Spleen (tissue), 11 donors: ENCODE results near the gene IFI44L. TPM values are rescaled to one million over a fixed set of nuclear protein-coding genes. Genes with fewer than 3 reads are reported as not detected.

ENCODE experiments used
- DNase-seq: peaks from one replicate; pipeline ENCODE4 v3.0.0-alpha.2; 2020
- H3K27ac ChIP-seq, 8 donors: fragments of 200-600 bp; sonication (generic) in 7 of 8; 1 replicate in 4 of 8; 2 replicates in 4 of 8; pipeline versions ENCODE4 v1.5.0 to v1.8.0; 2016 to 2021; ENCODE audit warnings: inconsistent platforms in 4 of 8, mild to moderate bottlenecking in 4 of 8, moderate library complexity in 1 of 8
- H3K27me3 ChIP-seq, 7 donors: fragments of 200-600 bp; sonication (generic) in 6 of 7; replicated peaks in 1 of 7; 1 replicate in 4 of 7; 2 replicates in 3 of 7; pipeline versions ENCODE4 v1.5.0 to v1.8.0; 2016 to 2021; ENCODE audit warnings: inconsistent platforms in 3 of 7, mild to moderate bottlenecking in 1 of 7
- H3K36me3 ChIP-seq, 6 donors: fragments of 200-600 bp; sonication (generic) in 5 of 6; 1 replicate in 4 of 6; 2 replicates in 2 of 6; pipeline versions ENCODE4 v1.5.0 to v1.8.0; 2016 to 2021; ENCODE audit warnings: inconsistent platforms in 2 of 6
- H3K4me1 ChIP-seq, 6 donors: fragments of 200-600 bp; sonication (generic) in 5 of 6; 1 replicate in 3 of 6; 2 replicates in 3 of 6; pipeline versions ENCODE4 v1.5.0 to v1.8.0; 2016 to 2021; ENCODE audit warnings: inconsistent platforms in 3 of 6
- H3K4me3 ChIP-seq, 8 donors: fragments of 200-600 bp; sonication (generic) in 7 of 8; 1 replicate in 4 of 8; 2 replicates in 4 of 8; pipeline versions ENCODE4 v1.5.0 to v1.8.0; 2016 to 2021; ENCODE audit warnings: inconsistent platforms in 4 of 8, mild to moderate bottlenecking in 4 of 8, moderate library complexity in 2 of 8
- H3K9me3 ChIP-seq, 8 donors: fragments of 200-600 bp; sonication (generic) in 7 of 8; 1 replicate in 4 of 8; 2 replicates in 4 of 8; pipeline versions ENCODE4 v1.5.0 to v1.8.0; 2016 to 2021; ENCODE audit warnings: inconsistent platforms in 4 of 8
- CTCF ChIP-seq, 11 experiments: fragments of 200-600 bp in 7 of 11; fragments of 450-650 bp in 4 of 11; sonication (generic) in 4 of 11; IDR thresholded peaks in 8 of 11; conservative IDR thresholded peaks in 3 of 11; 1 replicate in 7 of 11; 2 replicates in 4 of 11; pipeline versions ENCODE4 v1.4.0 to v1.8.0; 2016 to 2021; ENCODE audit warnings: antibody characterized with exemption in 11 of 11, inconsistent platforms in 4 of 11, mild to moderate bottlenecking in 1 of 11
- POLR2A ChIP-seq, 3 donors: fragments of 450-650 bp; IDR thresholded peaks; one replicate each; pipeline ENCODE4 v1.5.1; 2017; ENCODE audit warnings: antibody characterized with exemption in 3 of 3, mild to moderate bottlenecking in 1 of 3
- POLR2AphosphoS5 ChIP-seq, 3 donors: sonication (generic); formaldehyde crosslinking; IDR thresholded peaks; one replicate each; pipeline ENCODE4 v1.5.1; 2017; ENCODE audit warnings: antibody characterized with exemption in 3 of 3
- WGBS, 5 donors: extraction: QIAGEN DNeasy Blood & Tissue Kit in 3 of 5; methylation state at CpG; one replicate each; pipeline versions ENCODE4 v1.1.5 to v1.1.7; 2013 to 2018; 5-methylcytosine and 5-hydroxymethylcytosine counted together
- intact Hi-C: fragments of 100-400 bp; cut with DNase I; formaldehyde crosslinking; loops from one replicate; pipeline ENCODE4 v1.15.0; 2023; ENCODE audit warnings: low total_unique reads
- polyA plus RNA-seq, 3 donors: library from polyadenylated mRNA; stranded (reverse); fragments of 200-250 nt; gene quantifications; one replicate each; pipeline ENCODE4 v1.2.1, GENCODE V29; 2013
- total RNA-seq, 7 donors: library from RNA; depleted of rRNA in 3 of 7; stranded (reverse); fragments of >200 nt in 3 of 7; fragmentation: NEBNext Ultra II Directional in 4 of 7; extraction: Animal tissue kit (Norgen Biotek cat#: 25700) in 4 of 7; gene quantifications; one replicate each; pipeline versions ENCODE4 v1.1.0 to v1.2.1, GENCODE V29; 2016 to 2021
- donor health status: healthy with polysubstance abuse.
- donor health status: DM: no; HTN: no; CAD: no; lungs with moderate emphysema.
- donor health status: DM: no; HTN: no; CAD: no.
- donor health status: Bipolar disorder and iron deficiency.
- donor health status: healthy.
- donor health status: DM: no; HTN: no; CAD: no.
- donor health status: DM: yes; HTN: yes; CAD: no.

IFI44L gene
- total and polyA plus RNA-seq, 10 donors: 10.3 to 60.3 (median 27.6) TPM

GRCh38 chr1:78601068-78601467, 19.2 kb upstream of the IFI44L start:
- 20 to 38% (median 30%) methylated on average over 1 of the region's 1 CpG for WGBS, 5 donors
- Histone ChIP-seq H3K36me3 (no peaks in the 10 kb centered on the region), H3K4me1 (no peaks in the 10 kb centered on the region), H3K27me3 (no peaks in the 10 kb centered on the region), H3K4me3 (no peak overlapping the region), H3K9me3 (no peaks in the 10 kb centered on the region), H3K27ac (no peak overlapping the region)
- TF ChIP-seq POLR2A (IDR thresholded peaks at IDR 0.05): no peak
- no peak for TF ChIP-seq CTCF (IDR thresholded peaks at IDR 0.05 in 8 of 11, conservative IDR thresholded peaks at IDR 0.05 in 3 of 11)
- TF ChIP-seq POLR2AphosphoS5 (IDR thresholded peaks at IDR 0.05): no peak
- intact Hi-C loops: no loop called here
- no peak for DNase-seq

- Histone ChIP-seq H3K36me3 (no peaks in the 10 kb centered on the region), H3K27me3 (peaks cover 0 to 7% (median 0%) of the 10 kb centered on the region in 7 donors), H3K9me3 (no peaks in the 10 kb centered on the region), H3K4me1 (no peaks in the 10 kb centered on the region), H3K27ac (no peak overlapping the region), H3K4me3 (no peak overlapping the region)
- intact Hi-C loops: no loop called here
- no peak for TF ChIP-seq POLR2AphosphoS5 (IDR thresholded peaks at IDR 0.05)
- TF ChIP-seq POLR2A (IDR thresholded peaks at IDR 0.05): no peak
- no peak for TF ChIP-seq CTCF (IDR thresholded peaks at IDR 0.05 in 8 of 11, conservative IDR thresholded peaks at IDR 0.05 in 3 of 11)
- no peak for DNase-seq
- 87 to 93% (median 89%) methylated on average over 1 of the region's 1 CpG for WGBS, 5 donors
Measured at GRCh38 chr1:78603206-78603605, 17.0 kb upstream of the IFI44L start.

DNA sequence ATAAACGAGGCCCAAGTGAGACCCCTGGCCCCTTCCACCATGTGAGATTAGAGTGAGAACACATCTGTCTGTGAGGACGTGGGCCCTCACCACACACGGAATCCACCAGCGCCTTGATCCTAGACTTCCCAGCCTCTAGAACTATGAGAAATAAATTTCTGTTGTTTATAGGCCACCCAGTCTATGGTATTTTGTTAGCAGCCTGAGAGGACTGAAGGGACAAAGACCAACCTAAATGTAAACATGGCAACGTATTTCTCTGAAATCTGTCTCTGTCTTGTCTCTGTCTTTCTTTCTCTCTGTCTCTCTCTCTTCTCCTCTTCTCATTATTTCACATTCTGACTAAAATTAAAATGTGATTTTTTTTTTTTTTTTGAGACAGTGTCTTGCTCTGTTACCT, 15.6 kb upstream of the IFI44L start:
- no peaks in the 10 kb centered on the region for H3K36me3 ChIP-seq
- 83 to 88% (median 86%) methylated on average over 5 of the region's 5 CpGs for WGBS, 5 donors
- peaks cover 0 to 8% (median 0%) of the 10 kb centered on the region in 7 donors for H3K27me3 ChIP-seq
- H3K9me3 ChIP-seq: no peaks in the 10 kb centered on the region
- H3K4me3 ChIP-seq: no peak overlapping the region
- H3K27ac ChIP-seq: no peak overlapping the region
- TF ChIP-seq POLR2AphosphoS5 (IDR thresholded peaks at IDR 0.05) (no peak), CTCF (IDR thresholded peaks at IDR 0.05 in 8 of 11, conservative IDR thresholded peaks at IDR 0.05 in 3 of 11) (no peak), POLR2A (IDR thresholded peaks at IDR 0.05) (no peak)
- intact Hi-C loops: loop anchor here (5.0 kb wide), 1 partner anchor 457 kb away; no protein-coding TSS in a partner anchor
- no peak for DNase-seq
- H3K4me1 ChIP-seq: no peaks in the 10 kb centered on the region

GRCh38 chr1:78606274-78606673, 14.0 kb upstream of the IFI44L start:
- Histone ChIP-seq H3K27ac (no peak overlapping the region), H3K36me3 (no peaks in the 10 kb centered on the region), H3K9me3 (no peaks in the 10 kb centered on the region), H3K4me3 (no peak overlapping the region), H3K4me1 (no peaks in the 10 kb centered on the region), H3K27me3 (peaks cover 0 to 8% (median 0%) of the 10 kb centered on the region in 7 donors)
- WGBS, 5 donors: 66 to 86% (median 82%) methylated on average over 2 of the region's 2 CpGs
- DNase-seq: no peak
- intact Hi-C loops: loop anchor here (5.0 kb wide), 1 partner anchor 459 kb away; no protein-coding TSS in a partner anchor
- TF ChIP-seq POLR2A (IDR thresholded peaks at IDR 0.05): no peak
